ENCODE measurements around the gene KRT74.

GRCh38 chr12:52555577-52555976, 18.1 kb downstream of the KRT74 start:
- TF ChIP-seq, protein P1, sequence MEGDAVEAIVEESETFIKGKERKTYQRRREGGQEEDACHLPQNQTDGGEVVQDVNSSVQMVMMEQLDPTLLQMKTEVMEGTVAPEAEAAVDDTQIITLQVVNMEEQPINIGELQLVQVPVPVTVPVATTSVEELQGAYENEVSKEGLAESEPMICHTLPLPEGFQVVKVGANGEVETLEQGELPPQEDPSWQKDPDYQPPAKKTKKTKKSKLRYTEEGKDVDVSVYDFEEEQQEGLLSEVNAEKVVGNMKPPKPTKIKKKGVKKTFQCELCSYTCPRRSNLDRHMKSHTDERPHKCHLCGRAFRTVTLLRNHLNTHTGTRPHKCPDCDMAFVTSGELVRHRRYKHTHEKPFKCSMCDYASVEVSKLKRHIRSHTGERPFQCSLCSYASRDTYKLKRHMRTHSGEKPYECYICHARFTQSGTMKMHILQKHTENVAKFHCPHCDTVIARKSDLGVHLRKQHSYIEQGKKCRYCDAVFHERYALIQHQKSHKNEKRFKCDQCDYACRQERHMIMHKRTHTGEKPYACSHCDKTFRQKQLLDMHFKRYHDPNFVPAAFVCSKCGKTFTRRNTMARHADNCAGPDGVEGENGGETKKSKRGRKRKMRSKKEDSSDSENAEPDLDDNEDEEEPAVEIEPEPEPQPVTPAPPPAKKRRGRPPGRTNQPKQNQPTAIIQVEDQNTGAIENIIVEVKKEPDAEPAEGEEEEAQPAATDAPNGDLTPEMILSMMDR (IDR thresholded peaks at IDR 0.05) = no peak
- TF ChIP-seq EP300 (IDR thresholded peaks at IDR 0.05) = no peak
